HCT116 (cell line): ENCODE measurements around the gene SLC24A3. TPM values are rescaled to one million over a fixed set of nuclear protein-coding genes. Genes with fewer than 3 reads are reported as not detected.

Source experiments
- ATAC-seq: fragments of 200-7000 bp; cut with Tn5 transposase; 2 replicates; pipeline ENCODE4 v1.9.1; 2020; ENCODE audit warnings: mild to moderate bottlenecking, moderate library complexity
- BruUV-seq: library from RNA; stranded (reverse); fragments of 400-500 nt; replicated peaks from 2 replicates; lab custom pipeline; 2021; lab: Mats Ljungman, UMichigan
- CTCF ChIA-PET: fragments of 300-600 bp; sonication (Branson Sonifier 250); formaldehyde crosslinking; loops from one replicate; lab custom pipeline; 2021; ENCODE audit warnings: antibody characterized with exemption; lab: Charles Lee
- POLR2A ChIA-PET: fragments of 300-600, 350-600 bp; sonication (Branson Sonifier 250); formaldehyde crosslinking; loops from one replicate; lab custom pipeline; 2021; ENCODE audit warnings: antibody characterized with exemption; lab: Charles Lee
- RAD21 ChIA-PET, 2 experiments: fragments of 300-600 bp; sonication (Branson Sonifier 250); formaldehyde crosslinking; loops; one replicate each; lab custom pipeline; 2023; ENCODE audit warnings: low total read pairs in 2 of 2; ENCODE audit not compliant: uncharacterized antibody in 2 of 2, unreplicated experiment in 2 of 2, low non-redundant PET in 1 of 2; lab: Charles Lee
- DNase-seq: peaks from one replicate; pipeline ENCODE4 v3.0.0-alpha.2; 2010; ENCODE audit warnings: low read depth, low spot score
- H2AFZ ChIP-seq: fragments of 200-600 bp; shearing (Covaris generic), sonication (generic); 2 replicates; pipeline ENCODE4 v1.6.1; 2017; ENCODE audit warnings: low read depth, mixed run types, mixed read lengths, antibody characterized with exemption, low read length; ENCODE audit not compliant: poor library complexity, severe bottlenecking
- H3K27ac ChIP-seq: 2 replicates; pipeline ENCODE4 v1.5.1; 2012; ENCODE audit warnings: low read depth, low read length
- H3K27me3 ChIP-seq: fragments of 200-600 bp; sonication (generic); 2 replicates; pipeline ENCODE4 v1.6.1; 2016; ENCODE audit warnings: mixed run types, low read length, mixed read lengths; ENCODE audit not compliant: insufficient read depth
- H3K36me3 ChIP-seq, 2 experiments: fragments of 200-500 bp in 1 of 2; fragments of 200-600 bp in 1 of 2; sonication (Bioruptor generic) in 1 of 2; sonication (generic) in 1 of 2; 2 replicates each; pipeline versions ENCODE4 v1.5.1 to v1.6.1; 2014 to 2016; ENCODE audit warnings: low read length in 2 of 2, inconsistent platforms in 1 of 2, mixed read lengths in 1 of 2, mixed run types in 1 of 2; ENCODE audit not compliant: insufficient read depth in 2 of 2, control insufficient read depth in 1 of 2
- H3K4me1 ChIP-seq, 2 experiments: fragments of 200-600 bp in 1 of 2; sonication (generic) in 1 of 2; 2 replicates each; pipeline versions ENCODE4 v1.5.1 to v1.6.1; 2012 to 2017; ENCODE audit warnings: low read length in 2 of 2, inconsistent platforms in 1 of 2, mild to moderate bottlenecking in 1 of 2, mixed read lengths in 1 of 2, mixed run types in 1 of 2, moderate library complexity in 1 of 2; ENCODE audit not compliant: insufficient read depth in 2 of 2, control insufficient read depth in 1 of 2
- H3K4me2 ChIP-seq: fragments of 200-600 bp; sonication (generic); 2 replicates; pipeline ENCODE4 v1.6.1; 2017; ENCODE audit warnings: mixed run types, low read length, mixed read lengths
- H3K4me3 ChIP-seq, 2 experiments: fragments of 200-600 bp in 1 of 2; sonication (generic) in 1 of 2; replicated peaks in 1 of 2; 2 replicates each; pipeline ENCODE4 v1.5.1; 2011 to 2016; ENCODE audit warnings: low read length in 2 of 2, control low read depth in 1 of 2, low read depth in 1 of 2, mild to moderate bottlenecking in 1 of 2, mixed read lengths in 1 of 2, mixed run types in 1 of 2
- H3K79me2 ChIP-seq: fragments of 200-600 bp; sonication (generic); 2 replicates; pipeline ENCODE4 v1.6.1; 2017; ENCODE audit warnings: mild to moderate bottlenecking, mixed run types, low read length, moderate library complexity, mixed read lengths; ENCODE audit not compliant: insufficient read depth
- H3K9ac ChIP-seq: fragments of 200-600 bp; sonication (generic); 2 replicates; pipeline ENCODE4 v1.6.1; 2016; ENCODE audit warnings: low read length, mixed read lengths
- H3K9me2 ChIP-seq: fragments of 200-600 bp; sonication (generic), shearing (Covaris generic); 2 replicates; pipeline ENCODE4 v1.6.1; 2017; ENCODE audit warnings: mixed run types, mild to moderate bottlenecking, moderate library complexity; ENCODE audit not compliant: insufficient read depth
- H3K9me3 ChIP-seq, 2 experiments: fragments of 200-500 bp in 1 of 2; fragments of 200-600 bp in 1 of 2; sonication (Bioruptor generic) in 1 of 2; sonication (generic) in 1 of 2; 2 replicates each; pipeline ENCODE4 v1.6.1; 2014 to 2017; ENCODE audit warnings: low read length in 2 of 2, mixed read lengths in 2 of 2, inconsistent platforms in 1 of 2, low read depth in 1 of 2, mild to moderate bottlenecking in 1 of 2, mixed run types in 1 of 2, moderate library complexity in 1 of 2; ENCODE audit not compliant: control insufficient read depth in 1 of 2, insufficient read depth in 1 of 2
- H4K20me1 ChIP-seq: fragments of 200-600 bp; sonication (generic), shearing (Covaris generic); 2 replicates; pipeline ENCODE4 v1.6.1; 2017; ENCODE audit warnings: mixed run types, mild to moderate bottlenecking, moderate library complexity; ENCODE audit not compliant: insufficient read depth
- EGR1 ChIP-seq: IDR thresholded peaks from 2 replicates; pipeline ENCODE4 v1.6.1; 2012; ENCODE audit warnings: low read depth
- REST ChIP-seq: IDR thresholded peaks from 2 replicates; pipeline ENCODE4 v1.6.1; 2012; ENCODE audit warnings: low read depth
- TCF7L2 ChIP-seq: IDR thresholded peaks from 2 replicates; pipeline ENCODE4 v1.7.0; 2011; ENCODE audit warnings: borderline replicate concordance, inconsistent platforms; ENCODE audit not compliant: insufficient read depth, insufficient read length; ENCODE audit errors: extremely low read depth
- ZNF274 ChIP-seq: fragments of 200-500 bp; sonication (Bioruptor generic); IDR thresholded peaks from 2 replicates; pipeline ENCODE4 v1.6.1; 2014; ENCODE audit warnings: mild to moderate bottlenecking, low read depth, low read length, inconsistent platforms
- intact Hi-C: fragments of 100-400 bp; cut with micrococcal nuclease; formaldehyde crosslinking; loops from 2 replicates; pipeline ENCODE4 v1.10.0; 2022
- total RNA-seq: library from RNA; stranded (reverse); gene quantifications from one replicate; pipeline ENCODE4 v1.2.1, GENCODE V29; 2021; ENCODE audit not compliant: unreplicated experiment
- TF ChIP-seq, protein P1 (sequence below), 3 experiments: fragments of 200-600 bp in 1 of 3; sonication (generic) in 1 of 3; IDR thresholded peaks in 2 of 3; conservative IDR thresholded peaks in 1 of 3; 2 replicates each; pipeline ENCODE4 v1.5.1; 2012 to 2017; ENCODE audit warnings: low read depth in 2 of 3, low read length in 2 of 3, antibody characterized with exemption in 1 of 3, borderline replicate concordance in 1 of 3, control low read depth in 1 of 3, mild to moderate bottlenecking in 1 of 3, mixed read lengths in 1 of 3, mixed run types in 1 of 3, moderate library complexity in 1 of 3; ENCODE audit not compliant: insufficient read depth in 1 of 3
- TF ChIP-seq, protein P2 (sequence below): IDR thresholded peaks from 2 replicates; pipeline ENCODE4 v1.6.1; 2012

The SLC24A3 gene
- total RNA-seq, 1 experiment from 2014 or later, result not detected

DNA sequence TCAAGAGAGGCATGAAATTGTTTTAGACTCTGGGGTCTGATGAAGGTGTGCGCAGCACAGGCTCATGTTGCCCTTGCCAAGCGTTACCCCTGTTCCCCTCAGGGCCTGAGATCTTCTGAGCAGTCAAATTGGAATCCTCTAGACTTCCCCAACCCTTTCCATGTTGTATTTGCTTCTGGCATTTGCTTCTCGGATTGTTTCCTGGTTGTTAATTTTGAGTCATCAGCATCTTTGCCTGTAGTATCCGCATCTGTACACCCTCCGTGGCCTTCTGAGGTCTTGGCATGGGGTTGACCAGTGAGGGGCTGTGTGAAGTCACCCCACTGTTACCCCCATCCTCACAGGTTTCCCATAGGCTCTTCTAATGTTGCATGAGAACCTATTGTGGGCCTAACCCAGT, 40.9 kb downstream of the SLC24A3 start:
- no peaks in the 10 kb centered on the region for H3K79me2 ChIP-seq
- H2AFZ ChIP-seq, result no peak overlapping the region
- no peak overlapping the region for H3K4me2 ChIP-seq
- no peak overlapping the region for H3K27ac ChIP-seq
- TF ChIP-seq, protein P1, sequence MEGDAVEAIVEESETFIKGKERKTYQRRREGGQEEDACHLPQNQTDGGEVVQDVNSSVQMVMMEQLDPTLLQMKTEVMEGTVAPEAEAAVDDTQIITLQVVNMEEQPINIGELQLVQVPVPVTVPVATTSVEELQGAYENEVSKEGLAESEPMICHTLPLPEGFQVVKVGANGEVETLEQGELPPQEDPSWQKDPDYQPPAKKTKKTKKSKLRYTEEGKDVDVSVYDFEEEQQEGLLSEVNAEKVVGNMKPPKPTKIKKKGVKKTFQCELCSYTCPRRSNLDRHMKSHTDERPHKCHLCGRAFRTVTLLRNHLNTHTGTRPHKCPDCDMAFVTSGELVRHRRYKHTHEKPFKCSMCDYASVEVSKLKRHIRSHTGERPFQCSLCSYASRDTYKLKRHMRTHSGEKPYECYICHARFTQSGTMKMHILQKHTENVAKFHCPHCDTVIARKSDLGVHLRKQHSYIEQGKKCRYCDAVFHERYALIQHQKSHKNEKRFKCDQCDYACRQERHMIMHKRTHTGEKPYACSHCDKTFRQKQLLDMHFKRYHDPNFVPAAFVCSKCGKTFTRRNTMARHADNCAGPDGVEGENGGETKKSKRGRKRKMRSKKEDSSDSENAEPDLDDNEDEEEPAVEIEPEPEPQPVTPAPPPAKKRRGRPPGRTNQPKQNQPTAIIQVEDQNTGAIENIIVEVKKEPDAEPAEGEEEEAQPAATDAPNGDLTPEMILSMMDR (IDR thresholded peaks at IDR 0.05 in 2 of 3, conservative IDR thresholded peaks at IDR 0.05 in 1 of 3; ENCODE audit: borderline replicate concordance in 1 of 3, insufficient read depth in 1 of 3, low read depth in 2 of 3, low read length in 2 of 3), result no peak
- TF ChIP-seq TCF7L2 (no peak), REST (no peak), EGR1 (no peak), ZNF274 (no peak)
- TF ChIP-seq, protein P2, sequence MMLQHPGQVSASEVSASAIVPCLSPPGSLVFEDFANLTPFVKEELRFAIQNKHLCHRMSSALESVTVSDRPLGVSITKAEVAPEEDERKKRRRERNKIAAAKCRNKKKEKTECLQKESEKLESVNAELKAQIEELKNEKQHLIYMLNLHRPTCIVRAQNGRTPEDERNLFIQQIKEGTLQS, result no peak
- TF ChIP-seq, all 23 proteins: peak for 0
- RAD21 ChIA-PET, result no interaction called here
- POLR2A ChIA-PET, result no interaction called here
- CTCF ChIA-PET, result no interaction called here
- H3K9ac ChIP-seq, result no peak overlapping the region
- H3K27me3 ChIP-seq, result no peaks in the 10 kb centered on the region
- DNase-seq (no peak), ATAC-seq (no peak)
- no TSS peak for BruUV-seq
- intact Hi-C loops, result no loop called here
- H3K9me2 ChIP-seq, result no peaks in the 10 kb centered on the region
- H3K4me1 ChIP-seq, result no peaks in the 10 kb centered on the region
- no peak overlapping the region for H3K4me3 ChIP-seq
- H4K20me1 ChIP-seq, result no peaks in the 10 kb centered on the region
- H3K36me3 ChIP-seq, result no peaks in the 10 kb centered on the region
- H3K9me3 ChIP-seq, result no peaks in the 10 kb centered on the region; a peak in 1 of 4 replicates
